ENCODE data around the gene PMS2.

DNA sequence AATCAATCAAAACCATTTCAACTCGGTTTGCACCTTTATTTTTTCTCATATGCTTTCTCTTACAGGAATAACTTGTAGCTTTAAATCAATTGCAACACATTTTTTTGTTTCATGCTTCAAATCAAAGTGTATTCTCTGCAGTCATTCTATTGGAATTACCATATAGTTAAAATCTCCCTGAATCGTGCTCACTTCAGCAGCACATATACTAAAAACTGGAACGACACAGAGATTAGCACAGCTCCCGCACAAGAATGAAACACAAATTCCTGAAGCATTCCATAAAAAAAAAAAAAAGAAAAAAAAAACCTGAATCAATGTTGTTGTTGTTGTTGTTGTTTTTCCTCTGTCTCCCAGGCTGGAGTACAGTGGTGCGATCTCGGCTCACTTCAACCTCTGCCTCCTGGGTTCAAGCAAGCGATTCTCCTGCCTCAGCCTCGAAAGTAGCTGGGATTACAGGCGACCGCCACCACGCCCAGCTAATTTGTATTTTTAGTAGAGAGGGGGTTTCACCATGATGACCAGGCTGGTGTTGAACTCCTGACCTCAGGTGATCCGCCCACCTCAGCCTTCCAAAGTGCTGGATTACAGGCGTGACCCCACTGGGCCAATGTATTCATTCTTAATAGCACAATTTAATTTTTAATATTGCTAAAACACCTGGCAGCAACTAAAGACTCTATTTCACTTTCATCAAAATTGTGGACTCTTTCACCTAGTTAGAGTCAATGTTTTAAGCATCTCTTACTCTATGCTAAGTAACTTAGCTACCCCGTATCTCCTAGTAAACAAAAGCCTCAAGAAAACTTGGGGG is 48.7 kb upstream of the PMS2 start:
- TF ChIP-seq, protein P1, sequence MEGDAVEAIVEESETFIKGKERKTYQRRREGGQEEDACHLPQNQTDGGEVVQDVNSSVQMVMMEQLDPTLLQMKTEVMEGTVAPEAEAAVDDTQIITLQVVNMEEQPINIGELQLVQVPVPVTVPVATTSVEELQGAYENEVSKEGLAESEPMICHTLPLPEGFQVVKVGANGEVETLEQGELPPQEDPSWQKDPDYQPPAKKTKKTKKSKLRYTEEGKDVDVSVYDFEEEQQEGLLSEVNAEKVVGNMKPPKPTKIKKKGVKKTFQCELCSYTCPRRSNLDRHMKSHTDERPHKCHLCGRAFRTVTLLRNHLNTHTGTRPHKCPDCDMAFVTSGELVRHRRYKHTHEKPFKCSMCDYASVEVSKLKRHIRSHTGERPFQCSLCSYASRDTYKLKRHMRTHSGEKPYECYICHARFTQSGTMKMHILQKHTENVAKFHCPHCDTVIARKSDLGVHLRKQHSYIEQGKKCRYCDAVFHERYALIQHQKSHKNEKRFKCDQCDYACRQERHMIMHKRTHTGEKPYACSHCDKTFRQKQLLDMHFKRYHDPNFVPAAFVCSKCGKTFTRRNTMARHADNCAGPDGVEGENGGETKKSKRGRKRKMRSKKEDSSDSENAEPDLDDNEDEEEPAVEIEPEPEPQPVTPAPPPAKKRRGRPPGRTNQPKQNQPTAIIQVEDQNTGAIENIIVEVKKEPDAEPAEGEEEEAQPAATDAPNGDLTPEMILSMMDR (IDR thresholded peaks at IDR 0.05) = no peak
- TF ChIP-seq POLR2A (IDR thresholded peaks at IDR 0.05) = no peak

Data from tibial nerve (tissue), 3 donors.